Adipocyte (in vitro differentiated cells): ENCODE data around the gene DNPH1.

Source experiments
- DNase-seq: peaks from one replicate; pipeline ENCODE4 v3.0.0-alpha.2; 2015; ENCODE audit warnings: low read depth
- H3K27me3 ChIP-seq: replicated peaks from 2 replicates; pipeline ENCODE4 v1.7.0; 2013; ENCODE audit warnings: mild to moderate bottlenecking, low read length, moderate library complexity; ENCODE audit not compliant: control insufficient read depth, insufficient read depth
- H3K36me3 ChIP-seq: 2 replicates; pipeline ENCODE4 v1.7.0; 2013; ENCODE audit warnings: low read length, mild to moderate bottlenecking, moderate library complexity; ENCODE audit not compliant: control insufficient read depth, insufficient read depth, severe bottlenecking
- H3K4me1 ChIP-seq: 2 replicates; pipeline ENCODE4 v1.7.0; 2013; ENCODE audit warnings: mild to moderate bottlenecking, low read length, moderate library complexity; ENCODE audit not compliant: control insufficient read depth, insufficient read depth
- H3K4me3 ChIP-seq: 2 replicates; pipeline ENCODE4 v1.7.0; 2013; ENCODE audit warnings: mild to moderate bottlenecking, low read length, moderate library complexity
- H3K9ac ChIP-seq: 2 replicates; pipeline ENCODE4 v1.7.0; 2013; ENCODE audit warnings: mild to moderate bottlenecking, low read length, moderate library complexity
- H3K9me3 ChIP-seq: 2 replicates; pipeline ENCODE4 v1.7.0; 2013; ENCODE audit warnings: mild to moderate bottlenecking, low read length, moderate library complexity; ENCODE audit not compliant: control insufficient read depth

Gene DNPH1

GRCh38 chr6:43228951-43229802 lies at the start of gene DNPH1:
Gene DNPH1 (minus strand): TSS chr6:43229481. CDS start chr6:43229456, 25 bp downstream.
- Histone ChIP-seq H3K4me1 (no peaks in the 10 kb centered on the region), H3K4me3 (peak within 1 kb of the TSS; percentile 84), H3K36me3 (peaks cover 9% of the 10 kb centered on the region), H3K9ac (peak within 1 kb of the TSS; percentile 86), H3K27me3 (peaks cover 23% of the 10 kb centered on the region), H3K9me3 (no peaks in the 10 kb centered on the region)
- DNase-seq, result peak; percentile 88

DNA sequence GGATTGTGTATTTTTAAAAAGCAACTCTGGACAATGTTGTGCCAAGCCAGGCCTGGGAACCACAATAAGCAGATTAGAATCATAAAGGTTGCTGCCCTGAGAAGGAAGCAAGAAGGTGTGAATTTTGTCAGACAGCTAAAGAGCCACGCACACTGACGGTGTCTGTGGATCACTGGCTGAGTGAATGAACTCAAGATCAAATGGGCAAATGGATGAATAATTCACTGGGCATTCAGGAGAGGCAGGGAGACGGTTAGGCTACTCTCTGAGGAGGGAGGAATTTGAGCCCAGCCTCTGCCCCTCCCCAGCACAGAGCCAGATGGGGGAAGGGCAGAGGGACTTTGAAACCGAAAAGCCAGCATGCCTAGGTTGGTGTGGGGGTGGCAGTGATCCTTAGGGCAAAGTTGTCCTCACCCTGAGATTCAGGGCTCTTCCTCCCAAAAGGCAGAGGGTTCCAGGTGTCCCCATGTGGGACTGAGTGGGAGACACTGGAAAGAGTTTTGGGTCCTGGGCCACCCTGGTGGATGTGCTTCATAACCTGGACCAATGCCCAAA lies 49.3 kb upstream of the DNPH1 start:
- DNase-seq, result peak; percentile 33
- H3K9me3 ChIP-seq, result no peaks in the 10 kb centered on the region
- H3K9ac ChIP-seq, result no peak overlapping the region
- no peak overlapping the region for H3K4me3 ChIP-seq
- no peaks in the 10 kb centered on the region for H3K4me1 ChIP-seq
- peaks cover 36% of the 10 kb centered on the region for H3K27me3 ChIP-seq
- no peaks in the 10 kb centered on the region for H3K36me3 ChIP-seq

DNA sequence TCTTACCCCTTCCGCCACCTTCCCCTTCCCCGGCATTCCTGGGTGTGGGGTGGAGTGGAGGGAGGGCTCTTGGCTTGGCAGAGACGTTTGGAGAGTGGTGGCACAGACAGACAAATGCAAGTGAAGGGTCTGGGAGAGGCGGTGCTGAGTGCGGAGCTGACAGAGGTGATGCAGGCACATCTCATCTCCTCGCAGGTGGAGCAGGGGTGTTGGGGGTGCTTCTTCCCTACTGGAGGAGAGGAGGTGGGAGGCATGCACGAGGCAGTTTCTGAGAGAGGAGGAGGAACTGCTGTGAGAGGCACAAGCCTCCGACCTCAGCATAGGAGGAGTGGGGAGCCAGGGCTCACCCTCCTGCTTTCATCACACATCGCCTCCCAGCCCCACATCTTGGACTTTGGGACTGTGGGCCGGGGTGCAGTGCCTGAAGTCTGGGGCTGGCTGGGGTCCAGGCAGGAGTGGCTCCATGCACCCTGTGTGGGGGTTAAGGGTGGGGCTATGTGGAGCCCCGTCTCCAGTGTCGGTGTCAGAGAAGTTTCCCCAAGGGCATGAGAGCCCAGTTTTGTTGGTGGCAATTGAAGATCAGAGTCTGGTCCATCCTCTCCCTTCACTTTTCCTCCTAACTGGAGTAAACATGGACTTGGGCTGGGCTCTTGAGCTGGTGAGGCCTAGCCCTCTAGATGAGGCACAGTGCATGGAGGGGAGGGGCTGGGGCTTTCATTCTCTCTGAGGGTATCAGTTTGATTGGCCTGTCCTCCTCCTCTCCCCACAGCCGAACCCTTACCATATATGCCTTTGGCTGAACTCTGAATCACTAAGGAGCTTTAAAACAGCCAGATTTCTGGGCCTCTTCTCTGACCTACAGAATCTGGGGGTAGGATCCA lies 48.6 kb upstream of the DNPH1 start:
- Histone ChIP-seq H3K9me3 (no peaks in the 10 kb centered on the region), H3K27me3 (peaks cover 40% of the 10 kb centered on the region), H3K36me3 (no peaks in the 10 kb centered on the region), H3K9ac (no peak overlapping the region), H3K4me1 (no peaks in the 10 kb centered on the region), H3K4me3 (no peak overlapping the region)
- no peak for DNase-seq

DNA sequence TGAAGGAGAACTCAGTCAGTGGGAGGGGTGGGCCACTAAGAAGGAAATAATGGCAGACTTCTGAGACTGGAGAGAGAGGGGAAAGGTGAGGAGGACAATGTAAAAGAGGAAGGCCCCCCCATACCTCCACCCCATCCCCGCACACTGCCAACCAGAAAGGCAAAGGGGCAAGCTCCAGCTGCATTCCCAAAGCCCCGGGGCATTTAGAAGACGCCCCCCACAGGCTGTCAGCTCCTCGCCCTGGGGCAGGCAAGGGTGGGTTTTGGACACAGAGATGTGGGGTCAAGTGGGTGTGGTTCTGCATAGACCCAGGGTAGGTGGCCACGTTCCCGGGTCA lies 48.0 kb upstream of the DNPH1 start:
- no peak for DNase-seq
- no peaks in the 10 kb centered on the region for H3K36me3 ChIP-seq
- H3K9me3 ChIP-seq, result no peaks in the 10 kb centered on the region
- no peaks in the 10 kb centered on the region for H3K4me1 ChIP-seq
- peaks cover 33% of the 10 kb centered on the region for H3K27me3 ChIP-seq
- no peak overlapping the region for H3K9ac ChIP-seq
- H3K4me3 ChIP-seq, result no peak overlapping the region

DNA sequence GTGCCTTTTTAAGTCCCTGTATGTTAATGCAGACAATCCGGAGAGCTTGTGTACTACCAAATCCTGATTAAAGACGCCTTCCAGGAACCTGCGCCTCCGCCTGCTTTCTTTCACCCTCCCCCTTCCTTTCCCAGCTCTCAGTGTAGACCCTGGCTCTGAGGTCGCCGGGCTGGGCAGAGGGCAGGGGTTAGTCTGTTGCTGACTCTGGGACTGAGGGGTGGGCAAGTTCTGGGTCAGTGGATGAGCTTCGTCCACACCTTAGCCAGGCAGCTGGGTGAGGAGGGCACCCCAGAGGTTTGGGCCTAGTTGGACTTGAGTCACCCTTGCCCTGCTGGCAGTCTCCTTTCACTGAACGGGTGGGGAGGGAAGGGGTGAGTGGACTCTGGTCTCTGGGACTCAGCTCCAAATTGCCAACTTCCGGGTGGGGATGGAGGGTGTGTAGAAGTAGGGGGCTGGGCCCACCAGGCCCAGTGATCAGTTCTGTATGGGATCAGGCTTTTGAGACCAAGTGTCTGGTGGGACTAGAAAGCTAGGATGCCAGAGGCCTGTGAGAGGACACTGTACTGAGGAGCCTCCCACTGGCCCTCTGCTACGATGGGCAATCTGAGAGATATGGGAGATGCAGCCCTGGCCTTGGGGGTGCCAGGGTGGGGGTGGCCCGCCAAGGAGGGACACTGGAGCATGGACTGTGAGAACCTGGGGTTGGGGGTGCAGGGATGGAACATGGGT lies 47.5 kb upstream of the DNPH1 start:
- H3K4me1 ChIP-seq, result no peaks in the 10 kb centered on the region
- no peak overlapping the region for H3K9ac ChIP-seq
- no peaks in the 10 kb centered on the region for H3K9me3 ChIP-seq
- no peak overlapping the region for H3K4me3 ChIP-seq
- H3K27me3 ChIP-seq, result peaks cover 28% of the 10 kb centered on the region
- H3K36me3 ChIP-seq, result no peaks in the 10 kb centered on the region
- no peak for DNase-seq

- no peak for DNase-seq
- Histone ChIP-seq H3K36me3 (no peaks in the 10 kb centered on the region), H3K9me3 (no peaks in the 10 kb centered on the region), H3K27me3 (peaks cover 25% of the 10 kb centered on the region), H3K4me1 (no peaks in the 10 kb centered on the region), H3K9ac (no peak overlapping the region), H3K4me3 (no peak overlapping the region)
Observed at GRCh38 chr6:43275801-43276576, 46.7 kb upstream of the DNPH1 start.

DNA sequence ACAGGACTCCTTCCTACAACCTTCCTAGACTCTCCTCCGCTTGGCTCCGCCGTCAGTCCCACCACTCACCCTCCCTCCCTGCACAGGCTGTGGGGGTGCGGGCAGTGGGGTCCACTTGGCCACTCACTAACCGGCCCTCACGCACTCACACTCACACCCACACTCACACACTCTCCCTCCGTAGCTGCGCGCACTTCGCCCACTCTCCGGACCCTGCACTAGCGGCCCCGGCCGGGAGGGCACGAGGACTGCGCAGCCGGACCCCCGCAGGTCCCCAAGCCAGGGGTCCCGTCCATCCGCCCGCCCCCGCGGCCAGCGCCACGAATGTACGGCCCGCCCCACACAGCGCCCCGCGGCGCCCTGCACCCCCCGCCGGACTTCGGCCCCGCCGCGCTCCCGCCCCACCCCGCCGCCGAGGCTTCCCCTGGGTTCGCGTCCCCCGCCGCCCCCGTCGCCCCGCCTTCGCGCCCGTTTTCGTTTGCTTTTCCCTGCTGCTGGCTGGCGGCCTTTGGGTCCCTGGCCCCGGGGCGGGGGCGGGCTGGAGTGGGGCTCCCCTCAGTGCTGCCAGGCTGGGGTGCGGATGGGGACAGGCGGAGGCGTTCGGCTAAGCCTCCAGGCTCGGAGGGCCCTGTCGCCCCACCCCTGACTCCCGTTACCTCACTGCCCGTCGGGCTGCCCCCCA lies 45.8 kb upstream of the DNPH1 start:
- Histone ChIP-seq H3K9ac (no peak overlapping the region), H3K9me3 (no peaks in the 10 kb centered on the region), H3K27me3 (peaks cover 27% of the 10 kb centered on the region), H3K4me1 (no peaks in the 10 kb centered on the region), H3K36me3 (no peaks in the 10 kb centered on the region), H3K4me3 (no peak overlapping the region)
- peak; percentile 34 for DNase-seq

GRCh38 chr6:43274127-43274915 lies 45.0 kb upstream of the DNPH1 start:
- Histone ChIP-seq H3K9ac (no peak overlapping the region), H3K27me3 (peaks cover 30% of the 10 kb centered on the region), H3K4me1 (no peaks in the 10 kb centered on the region), H3K9me3 (no peaks in the 10 kb centered on the region), H3K4me3 (no peak overlapping the region), H3K36me3 (no peaks in the 10 kb centered on the region)
- DNase-seq, result no peak

DNA sequence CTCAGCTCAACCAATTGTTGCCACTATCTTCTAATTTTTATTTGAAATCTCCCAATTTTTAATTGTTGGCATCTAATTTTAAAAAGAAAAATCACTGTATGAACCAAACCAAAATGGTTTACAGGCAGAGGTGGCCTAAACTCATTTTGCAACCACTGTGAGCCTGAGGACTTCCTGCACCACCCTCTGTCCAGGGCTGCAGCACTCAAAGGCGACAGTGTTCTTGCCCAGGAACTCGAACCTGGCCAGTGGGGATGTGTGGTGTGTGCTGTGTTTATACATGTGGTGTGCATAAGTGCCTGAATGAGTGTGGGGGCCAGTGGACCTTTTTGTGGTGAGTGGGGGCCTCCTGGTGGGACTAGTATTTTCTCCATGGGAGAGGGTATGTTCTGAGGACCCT lies 44.4 kb upstream of the DNPH1 start:
- Histone ChIP-seq H3K27me3 (peaks cover 36% of the 10 kb centered on the region), H3K4me1 (peaks cover 2% of the 10 kb centered on the region), H3K4me3 (no peak overlapping the region), H3K9ac (no peak overlapping the region), H3K9me3 (no peaks in the 10 kb centered on the region), H3K36me3 (no peaks in the 10 kb centered on the region)
- DNase-seq, result no peak
